ENCODE measurements around the gene CPT1B.
"Not testable (repeated sequence)": the region's sequence is repeated elsewhere in the genome, so short reads cannot be mapped to it uniquely, and the experiment has no call there.

The CPT1B gene

DNA sequence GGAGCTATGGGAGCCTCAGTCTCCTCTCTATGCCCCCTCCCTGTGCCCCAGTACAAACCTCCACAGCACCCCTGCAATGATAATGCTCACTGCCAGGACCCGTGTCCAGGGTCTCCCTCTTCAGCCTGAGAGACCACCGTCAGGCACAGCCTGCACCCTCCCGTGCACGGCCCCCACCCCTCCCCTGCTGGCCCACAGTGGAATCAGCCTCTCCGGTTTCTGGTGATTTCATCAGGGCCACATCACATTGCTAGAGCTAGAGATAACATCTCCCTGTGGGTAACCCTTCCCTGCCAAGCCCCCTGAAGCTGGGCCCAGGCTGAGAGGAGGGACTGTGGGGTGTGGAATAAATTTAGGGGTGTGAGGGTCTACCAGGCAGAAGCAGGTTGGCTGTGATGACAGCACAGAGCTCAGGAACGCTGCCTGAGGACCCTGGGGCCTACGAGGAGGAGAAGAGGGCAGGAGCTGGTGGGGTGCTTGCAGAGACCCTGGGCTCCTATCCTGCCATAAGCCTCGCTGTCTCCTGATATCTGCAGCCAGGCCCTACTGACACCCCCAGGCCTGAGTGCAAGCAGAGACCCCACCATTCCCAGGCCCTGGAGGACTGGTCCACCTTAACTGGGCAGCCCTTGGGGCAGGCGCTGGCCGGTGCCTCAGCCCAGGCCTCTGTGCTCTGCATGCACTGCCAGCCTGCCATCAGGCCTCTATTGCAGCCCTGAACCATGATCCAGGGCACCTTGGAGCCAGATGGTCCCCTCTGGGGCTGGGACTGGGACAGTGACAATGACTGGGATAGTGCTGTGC lies 32.5 kb downstream of the CPT1B start, which contains the start of gene KLHDC7B:
KLHDC7B (plus strand) TSS at position 378 of the 804 bp plus-strand sequence; CDS start at position 723, 345 bp downstream.
- H3K27ac ChIP-seq = no peak within 1 kb of the TSS
- no peak for TF ChIP-seq CTCF (conservative IDR thresholded peaks at IDR 0.05)
- TF ChIP-seq ZFX (IDR thresholded peaks at IDR 0.05) = no peak

DNA sequence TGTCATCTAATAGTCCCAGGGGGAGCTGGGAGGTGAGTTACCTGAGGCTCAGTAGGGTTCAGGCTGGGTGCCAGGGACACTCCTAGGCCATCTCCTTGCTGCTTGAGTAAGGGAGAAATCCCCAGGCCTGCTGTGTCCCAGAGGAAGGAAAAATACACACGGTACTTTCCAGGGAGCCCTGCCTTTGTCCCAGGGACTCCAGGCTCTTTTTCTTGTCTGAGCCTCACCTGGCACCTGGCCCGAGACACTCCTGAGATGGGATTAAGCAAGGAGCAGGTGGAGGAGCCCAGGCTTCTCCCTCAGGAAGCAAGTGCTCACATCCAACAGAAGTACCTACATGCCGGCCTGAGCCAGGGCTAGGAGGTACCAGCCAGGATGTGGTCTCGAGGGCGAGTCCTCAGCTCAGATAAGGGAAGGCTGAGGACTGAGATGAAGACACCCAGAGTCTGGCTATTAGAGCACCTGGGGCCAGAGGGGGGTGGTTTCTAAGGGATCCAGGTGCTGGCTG lies 33.4 kb downstream of the CPT1B start:
- no peak overlapping the region for H3K27ac ChIP-seq
- TF ChIP-seq ZFX (IDR thresholded peaks at IDR 0.05) = no peak
- no peak for TF ChIP-seq CTCF (conservative IDR thresholded peaks at IDR 0.05)

GRCh38 chr22:50544078-50544745 lies 34.0 kb downstream of the CPT1B start:
- TF ChIP-seq ZFX (IDR thresholded peaks at IDR 0.05) (no peak), CTCF (conservative IDR thresholded peaks at IDR 0.05) (no peak)
- H3K27ac ChIP-seq = no peak overlapping the region

- H3K27ac ChIP-seq = no peak overlapping the region
- TF ChIP-seq ZFX (IDR thresholded peaks at IDR 0.05) = no peak
- TF ChIP-seq CTCF (conservative IDR thresholded peaks at IDR 0.05) = no peak
Measured at GRCh38 chr22:50542416-50542927, 35.8 kb downstream of the CPT1B start.

GRCh38 chr22:50541667-50542026 lies 36.6 kb downstream of the CPT1B start:
- H3K27ac ChIP-seq = not testable (repeated sequence)

- no peak overlapping the region for H3K27ac ChIP-seq
- no peak for TF ChIP-seq ZFX (IDR thresholded peaks at IDR 0.05)
- TF ChIP-seq CTCF (conservative IDR thresholded peaks at IDR 0.05) = no peak
Measured at GRCh38 chr22:50540381-50540780, 37.8 kb downstream of the CPT1B start.

DNA sequence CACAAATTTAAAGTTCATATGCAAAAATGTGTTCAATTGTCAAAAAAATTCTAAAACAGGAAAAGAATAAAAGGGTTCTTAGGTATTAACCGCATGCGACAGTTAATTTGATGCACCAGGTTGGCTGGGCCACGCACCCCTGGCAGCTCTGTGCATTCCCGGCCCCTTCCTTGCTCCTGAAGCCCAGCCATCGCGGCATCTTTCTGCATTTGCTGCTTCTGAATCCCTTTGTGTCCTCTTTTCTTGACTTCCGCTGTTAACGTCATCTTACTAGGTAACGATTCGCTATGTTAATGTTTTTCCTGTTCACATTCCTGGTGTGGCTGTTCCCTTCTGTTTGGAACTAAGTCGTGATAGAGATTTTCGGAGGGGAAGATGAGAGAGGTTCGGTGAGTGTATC lies 40.5 kb downstream of the CPT1B start:
- no peak overlapping the region for H3K27ac ChIP-seq
- TF ChIP-seq ZFX (IDR thresholded peaks at IDR 0.05) = no peak
- TF ChIP-seq CTCF (conservative IDR thresholded peaks at IDR 0.05) = no peak

Measured in C4-2B (cell line).